ENCODE results near the gene OR2T11.

- TF ChIP-seq EZH2 (IDR thresholded peaks at IDR 0.05; ENCODE audit: borderline replicate concordance) (no peak), CTCF (IDR thresholded peaks at IDR 0.05; ENCODE audit: poor library complexity) (no peak)
Measured at GRCh38 chr1:248613742-248614141, 21.1 kb downstream of the OR2T11 start.
